ENCODE data around the gene KRT4. TPM values are rescaled to one million over a fixed set of nuclear protein-coding genes. Genes with fewer than 3 reads are reported as not detected.

KRT4 gene
- total RNA-seq, 2 experiments from 2014 or later, result not detected

DNA sequence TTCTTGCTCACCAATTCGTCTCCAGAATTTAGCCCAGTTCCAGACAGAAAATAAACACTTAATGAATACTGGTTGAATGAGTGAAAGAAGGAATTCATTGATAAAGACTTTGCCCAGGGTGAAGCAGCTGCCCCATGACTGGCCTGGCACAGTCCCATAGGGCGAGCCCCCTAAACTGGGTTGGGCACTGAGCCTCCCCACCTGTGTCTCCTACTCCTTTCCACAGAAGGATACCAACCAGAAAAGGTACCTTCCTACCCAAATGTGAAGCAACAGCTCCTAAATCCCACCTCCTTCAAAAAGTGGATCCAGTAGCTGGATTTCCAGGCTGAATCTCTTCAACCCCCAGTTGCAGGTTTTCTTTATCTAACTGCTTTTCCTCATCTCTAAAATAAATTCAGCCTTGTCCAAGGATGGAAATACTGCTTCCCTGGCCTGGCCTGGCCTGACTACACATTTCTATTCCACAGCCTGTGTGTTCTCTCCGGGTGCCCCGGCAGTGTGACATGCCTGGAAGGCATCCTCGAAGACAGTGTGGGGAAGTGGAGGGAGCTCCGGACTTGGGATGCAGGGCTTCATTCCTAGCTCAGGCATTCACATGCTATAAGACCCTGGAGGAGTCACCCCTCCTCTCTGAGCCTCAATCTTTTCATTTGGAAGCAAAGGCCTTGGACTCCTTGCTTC is 25.6 kb downstream of the KRT4 start:
- POLR2A ChIA-PET, result no interaction called here
- Mint-ChIP-seq H3K36me3 (ENCODE audit: low read depth) (no peaks in the 10 kb centered on the region), H3K27me3 (peaks cover 38% of the 10 kb centered on the region), H3K27ac (no peak overlapping the region), H3K4me1 (peaks cover 2% of the 10 kb centered on the region), H3K9me3 (no peaks in the 10 kb centered on the region), H3K4me3 (no peak overlapping the region)
- DNase-seq, result no peak
- CTCF ChIA-PET, result interaction anchor here (0.7 kb wide), 1 partner anchor 1420 kb away, joined by 3 read pairs; no protein-coding TSS in a partner anchor

DNA sequence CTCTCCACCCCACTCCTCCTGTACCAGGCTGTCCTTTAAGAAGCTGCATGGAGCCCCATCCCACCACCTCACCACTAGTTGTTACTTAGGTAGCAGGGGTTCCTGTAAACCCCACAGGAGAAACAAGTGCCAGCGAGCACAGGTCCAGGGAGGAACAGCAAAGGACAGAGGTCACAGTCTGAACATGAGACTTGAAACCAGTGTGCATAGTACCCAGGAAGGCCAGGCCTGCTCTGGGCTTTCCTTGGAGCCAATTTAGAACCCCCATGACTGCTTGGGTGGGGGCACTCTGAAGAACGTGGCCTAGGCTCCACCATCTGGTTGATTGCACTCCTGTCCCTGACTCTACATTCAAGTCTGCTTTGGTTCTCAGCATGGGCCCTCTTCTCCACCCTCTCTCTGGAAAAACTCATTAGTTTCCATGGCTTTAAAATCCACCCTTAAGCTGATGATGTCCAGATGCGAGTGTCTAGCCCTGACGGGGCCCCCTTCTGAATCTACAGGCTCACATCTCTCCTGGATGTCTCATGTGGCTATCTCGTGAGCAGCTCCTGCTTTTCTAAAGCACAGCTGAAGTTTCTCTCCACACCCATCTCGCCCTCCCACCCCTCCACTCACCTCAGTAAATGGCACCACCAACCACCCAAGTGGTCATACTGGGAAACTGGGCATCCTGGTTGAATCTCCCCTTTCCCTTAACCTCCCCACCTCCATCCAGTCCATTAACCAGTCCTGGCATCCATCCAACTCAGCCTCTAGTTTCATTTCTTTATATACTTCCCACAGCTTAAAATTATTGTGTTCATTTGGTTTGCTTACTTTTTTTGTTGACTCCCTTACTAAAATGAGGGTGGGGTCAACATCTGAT is 26.4 kb downstream of the KRT4 start:
- POLR2A ChIA-PET, result no interaction called here
- Mint-ChIP-seq H3K9me3 (no peaks in the 10 kb centered on the region), H3K27me3 (peaks cover 38% of the 10 kb centered on the region), H3K4me3 (no peak overlapping the region), H3K27ac (no peak overlapping the region), H3K4me1 (peaks cover 2% of the 10 kb centered on the region), H3K36me3 (ENCODE audit: low read depth) (no peaks in the 10 kb centered on the region)
- CTCF ChIA-PET, result interaction anchor here (0.7 kb wide), 1 partner anchor 1420 kb away, joined by 3 read pairs; no protein-coding TSS in a partner anchor
- no peak for DNase-seq

- CTCF ChIA-PET, result no interaction called here
Observed at GRCh38 chr12:52784909-52785308, 29.0 kb downstream of the KRT4 start.

GRCh38 chr12:52783563-52784316 is 30.2 kb downstream of the KRT4 start:
- H3K4me1 Mint-ChIP-seq, result no peaks in the 10 kb centered on the region
- no peak overlapping the region for H3K27ac Mint-ChIP-seq
- H3K9me3 Mint-ChIP-seq, result no peaks in the 10 kb centered on the region
- ChIA-PET CTCF (no interaction called here), POLR2A (no interaction called here)
- no peaks in the 10 kb centered on the region for H3K36me3 Mint-ChIP-seq (ENCODE audit: low read depth)
- peaks cover 25% of the 10 kb centered on the region for H3K27me3 Mint-ChIP-seq
- no peak overlapping the region for H3K4me3 Mint-ChIP-seq
- no peak for DNase-seq

More at GRCh38 chr12:52784909-52785308, 29.0 kb downstream of the KRT4 start:
- no peak for DNase-seq
- Mint-ChIP-seq H3K9me3 (no peaks in the 10 kb centered on the region), H3K4me3 (no peak overlapping the region), H3K27ac (no peak overlapping the region), H3K4me1 (no peaks in the 10 kb centered on the region), H3K27me3 (peaks cover 34% of the 10 kb centered on the region), H3K36me3 (ENCODE audit: low read depth) (no peaks in the 10 kb centered on the region)
- POLR2A ChIA-PET, result no interaction called here

- Mint-ChIP-seq H3K36me3 (ENCODE audit: low read depth) (no peaks in the 10 kb centered on the region), H3K9me3 (no peaks in the 10 kb centered on the region), H3K4me3 (no peak overlapping the region), H3K27ac (no peak overlapping the region), H3K27me3 (peaks cover 18% of the 10 kb centered on the region), H3K4me1 (no peaks in the 10 kb centered on the region)
- no peak for DNase-seq
- ChIA-PET POLR2A (no interaction called here), CTCF (no interaction called here)
Observed at GRCh38 chr12:52782502-52782901, 31.4 kb downstream of the KRT4 start.

DNA sequence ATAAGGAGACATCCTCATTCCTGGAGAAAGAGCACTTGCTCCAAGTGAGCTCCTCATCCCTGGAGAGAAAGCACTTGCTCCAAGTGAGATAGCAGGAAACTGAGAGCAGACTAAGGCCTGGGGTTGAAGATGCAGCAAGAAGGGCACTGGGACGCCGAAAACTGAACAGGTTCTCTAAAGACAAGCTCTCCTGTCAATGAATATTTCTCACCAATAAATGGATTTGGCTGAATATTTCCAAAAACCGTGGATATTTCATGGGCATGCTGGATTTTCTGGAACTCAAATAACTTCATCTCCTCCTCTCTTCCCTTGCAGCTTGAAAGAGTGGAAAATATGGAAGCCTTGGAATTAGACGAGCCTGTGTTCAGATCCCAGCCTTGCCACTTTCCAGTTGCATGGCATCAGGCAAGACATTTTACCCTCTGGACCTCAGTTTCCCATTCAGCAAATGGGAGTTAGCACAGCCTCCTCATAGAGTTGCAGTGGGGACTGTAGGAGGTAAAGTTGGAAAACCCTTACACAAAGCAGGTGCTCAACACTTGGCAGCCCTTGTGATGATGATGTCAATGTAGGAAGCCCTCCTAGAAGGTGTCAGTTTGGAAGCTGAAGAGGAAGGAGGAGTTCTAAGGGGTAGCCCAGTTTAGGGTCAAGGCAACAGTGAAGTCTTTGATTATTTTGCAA is 32.4 kb downstream of the KRT4 start:
- no peak overlapping the region for H3K27ac Mint-ChIP-seq
- POLR2A ChIA-PET, result no interaction called here
- H3K4me1 Mint-ChIP-seq, result no peaks in the 10 kb centered on the region
- H3K9me3 Mint-ChIP-seq, result no peaks in the 10 kb centered on the region
- peaks cover 18% of the 10 kb centered on the region for H3K27me3 Mint-ChIP-seq
- no peak for DNase-seq
- no peaks in the 10 kb centered on the region for H3K36me3 Mint-ChIP-seq (ENCODE audit: low read depth)
- no peak overlapping the region for H3K4me3 Mint-ChIP-seq
- CTCF ChIA-PET, result interaction anchor here (0.9 kb wide), 1 partner anchor 11 kb away, joined by 3 read pairs; no protein-coding TSS in a partner anchor

- no peak overlapping the region for H3K4me3 Mint-ChIP-seq
- no peaks in the 10 kb centered on the region for H3K9me3 Mint-ChIP-seq
- H3K4me1 Mint-ChIP-seq, result no peaks in the 10 kb centered on the region
- H3K27me3 Mint-ChIP-seq, result peaks cover 13% of the 10 kb centered on the region
- no peaks in the 10 kb centered on the region for H3K36me3 Mint-ChIP-seq (ENCODE audit: low read depth)
- no peak for DNase-seq
- ChIA-PET POLR2A (no interaction called here), CTCF (interaction anchor here (1.5 kb wide), 1 partner anchor 63 kb away, joined by 3 read pairs; no protein-coding TSS in a partner anchor)
- no peak overlapping the region for H3K27ac Mint-ChIP-seq
Observed at GRCh38 chr12:52779914-52780313, 34.0 kb downstream of the KRT4 start.

DNA sequence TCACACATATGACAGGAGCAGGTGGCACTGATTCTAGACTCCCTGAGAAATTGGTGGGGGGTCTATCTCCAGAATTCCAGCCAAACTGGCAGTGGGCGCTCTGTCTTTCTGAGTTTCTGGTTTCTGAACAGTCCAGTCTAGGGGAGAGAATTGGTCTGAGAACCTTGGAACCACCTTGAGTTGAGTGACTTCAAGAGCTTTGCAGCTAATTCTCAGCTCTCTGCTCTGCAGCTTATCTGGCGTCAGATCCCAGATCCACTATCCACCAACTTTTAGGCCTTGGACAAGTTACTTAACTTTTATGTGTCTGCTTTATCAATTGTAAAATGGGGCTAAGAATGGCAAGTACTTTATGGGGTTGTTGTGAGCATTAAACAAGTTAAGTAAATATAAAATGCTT is 35.1 kb downstream of the KRT4 start:
- H3K4me1 Mint-ChIP-seq, result no peaks in the 10 kb centered on the region
- H3K36me3 Mint-ChIP-seq (ENCODE audit: low read depth), result no peaks in the 10 kb centered on the region
- ChIA-PET CTCF (interaction anchor here (1.5 kb wide), 1 partner anchor 61 kb away, joined by 3 read pairs; no protein-coding TSS in a partner anchor), POLR2A (no interaction called here)
- no peaks in the 10 kb centered on the region for H3K9me3 Mint-ChIP-seq
- H3K27me3 Mint-ChIP-seq, result peaks cover 10% of the 10 kb centered on the region
- H3K4me3 Mint-ChIP-seq, result no peak overlapping the region
- no peak for DNase-seq
- H3K27ac Mint-ChIP-seq, result no peak overlapping the region

- ChIA-PET POLR2A (no interaction called here), CTCF (interaction anchor here (1.5 kb wide), 1 partner anchor 60 kb away, joined by 3 read pairs; no protein-coding TSS in a partner anchor)
- no peaks in the 10 kb centered on the region for H3K4me1 Mint-ChIP-seq
- no peaks in the 10 kb centered on the region for H3K9me3 Mint-ChIP-seq
- no peak overlapping the region for H3K4me3 Mint-ChIP-seq
- H3K27me3 Mint-ChIP-seq, result peaks cover 10% of the 10 kb centered on the region
- no peak for DNase-seq
- H3K27ac Mint-ChIP-seq, result no peak overlapping the region
- no peaks in the 10 kb centered on the region for H3K36me3 Mint-ChIP-seq (ENCODE audit: low read depth)
Observed at GRCh38 chr12:52777566-52777965, 36.4 kb downstream of the KRT4 start.

- Mint-ChIP-seq H3K4me3 (no peak within 1 kb of the TSS), H3K4me1 (no peaks in the 10 kb centered on the region), H3K9me3 (no peaks in the 10 kb centered on the region), H3K27ac (no peak within 1 kb of the TSS), H3K27me3 (peaks cover 10% of the 10 kb centered on the region), H3K36me3 (ENCODE audit: low read depth) (no peaks in the 10 kb centered on the region)
- DNase-seq, result no peak
- ChIA-PET POLR2A (no interaction called here), CTCF (interaction anchor here (1.1 kb wide), 2 partner anchors 97 to 103 kb away, joined by 3 read pairs; partner anchors contain the start of gene KRT1)
Observed at GRCh38 chr12:52776913-52777395, 37.0 kb downstream of the KRT4 start, which contains the start of gene KRT76. Gene KRT76, minus strand, starts transcription at chr12:52777345. Its CDS starts 54 bp downstream, at chr12:52777291.

DNA sequence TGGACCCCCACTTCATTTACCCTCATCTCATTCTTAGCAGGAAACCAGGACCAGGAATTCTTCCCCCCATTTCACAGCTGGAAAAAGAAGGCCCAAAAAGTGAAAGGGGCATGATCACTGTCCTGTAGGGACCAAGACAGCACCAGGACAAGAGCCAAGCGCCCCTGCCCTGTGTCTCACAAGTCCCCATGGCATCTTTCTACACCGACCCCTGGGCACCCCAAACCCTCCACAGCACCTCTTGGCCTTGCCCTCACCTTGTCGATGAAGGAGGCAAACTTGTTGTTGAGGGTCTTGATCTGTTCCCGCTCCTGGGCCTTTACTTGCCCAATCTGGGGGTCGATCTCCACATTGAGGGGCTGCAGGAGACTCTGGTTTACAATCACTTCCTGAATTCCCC is 37.5 kb downstream of the KRT4 start:
- Mint-ChIP-seq H3K27ac (no peak overlapping the region), H3K27me3 (peaks cover 8% of the 10 kb centered on the region), H3K4me1 (no peaks in the 10 kb centered on the region), H3K4me3 (no peak overlapping the region), H3K36me3 (ENCODE audit: low read depth) (no peaks in the 10 kb centered on the region), H3K9me3 (no peaks in the 10 kb centered on the region)
- no peak for DNase-seq
- ChIA-PET CTCF (interaction anchor here (1.1 kb wide), 2 partner anchors 97 to 103 kb away, joined by 3 read pairs; partner anchors contain the start of gene KRT1), POLR2A (no interaction called here)

DNA sequence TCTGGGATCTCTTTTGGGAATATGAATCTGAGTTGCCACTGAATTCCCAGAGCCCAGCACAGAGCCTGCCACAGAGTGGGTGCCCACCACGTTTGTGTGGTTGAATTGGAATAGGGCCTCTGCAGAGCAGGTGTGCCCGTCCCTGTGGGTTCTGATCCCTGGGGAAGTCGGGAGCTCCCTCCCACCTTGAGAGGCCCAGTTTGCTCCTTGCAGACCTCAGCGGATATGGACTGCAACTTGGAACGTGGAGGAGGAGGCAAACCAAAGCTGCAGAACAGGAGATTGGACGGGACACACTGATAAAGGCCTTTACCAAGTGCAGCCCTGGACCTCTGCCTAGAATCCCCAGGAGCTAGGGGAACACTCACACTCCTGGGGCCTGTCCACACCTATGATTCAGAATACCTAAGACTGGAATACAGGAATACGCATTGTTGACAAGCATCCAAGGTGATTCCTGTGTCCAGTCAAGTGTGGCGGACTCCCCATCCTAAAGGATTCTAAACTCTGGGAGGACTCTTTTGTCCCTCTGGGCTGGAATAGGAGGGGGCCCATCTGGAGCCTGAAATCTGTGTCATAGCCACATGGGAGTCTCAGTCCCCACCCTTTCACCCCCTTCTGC is 39.2 kb downstream of the KRT4 start:
- CTCF ChIA-PET, result interaction anchor here (1.5 kb wide), 1 partner anchor 19 kb away, joined by 4 read pairs; no protein-coding TSS in a partner anchor
- no peak for DNase-seq
- no peaks in the 10 kb centered on the region for H3K9me3 Mint-ChIP-seq
- no peak overlapping the region for H3K4me3 Mint-ChIP-seq
- H3K4me1 Mint-ChIP-seq, result no peaks in the 10 kb centered on the region
- POLR2A ChIA-PET, result no interaction called here
- H3K36me3 Mint-ChIP-seq (ENCODE audit: low read depth), result no peaks in the 10 kb centered on the region
- H3K27me3 Mint-ChIP-seq, result peaks cover 2% of the 10 kb centered on the region
- H3K27ac Mint-ChIP-seq, result no peak overlapping the region

All from activated CD4-positive, alpha-beta T cell treated with anti-CD3 and anti-CD28 coated beads, Interleukin-2, amount 10 ng/mL, durations not matched to agents 7 days and 5 days (primary cell).